ENCODE data around the gene RIF1. TPM values are rescaled to one million over a fixed set of nuclear protein-coding genes. Genes with fewer than 3 reads are reported as not detected.

Gene RIF1
- total RNA-seq, 1 experiment from 2014 or later: 123 TPM

- H2BK12ac ChIP-seq (ENCODE audit: insufficient read length, low read depth, low read length): no peak overlapping the region
- H3K79me1 ChIP-seq (ENCODE audit: insufficient read depth, low read depth, low read length, poor library complexity, severe bottlenecking): no peaks in the 10 kb centered on the region
- DNase-seq: no peak
- no peak overlapping the region for H3K23ac ChIP-seq (ENCODE audit: insufficient read length, low read depth, low read length)
- no peak overlapping the region for H3K18ac ChIP-seq (ENCODE audit: insufficient read length, low read depth, low read length)
- no peak overlapping the region for H4K8ac ChIP-seq (replicated peaks; ENCODE audit: insufficient read length, low read depth, low read length)
- no peak overlapping the region for H2AK5ac ChIP-seq (ENCODE audit: insufficient read length, low read length)
- no peak overlapping the region; a peak in 1 of 7 replicates for H3K27ac Mint-ChIP-seq
- no peaks in the 10 kb centered on the region for H3K23me2 ChIP-seq (ENCODE audit: insufficient read length, low read depth, low read length, poor library complexity, severe bottlenecking)
- H3K27me3 ChIP-seq (ENCODE audit: insufficient read depth, low read length): no peaks in the 10 kb centered on the region
- peaks cover 27% of the 10 kb centered on the region in 2 experiments for H3K4me1 Mint-ChIP-seq
- peaks cover 2% of the 10 kb centered on the region; the same call in 1 of the 2 replicates for H3K4me1 ChIP-seq (ENCODE audit: insufficient read depth, low read length)
- H3K4me3 Mint-ChIP-seq: no peak overlapping the region
- H4K91ac ChIP-seq (ENCODE audit: insufficient read length, low read depth, low read length): no peak overlapping the region
- no peak overlapping the region for H2BK120ac ChIP-seq (ENCODE audit: low read depth, low read length, poor library complexity, severe bottlenecking)
- H4K5ac ChIP-seq (ENCODE audit: insufficient read length, low read depth, low read length): no peak overlapping the region
- H3K9me3 ChIP-seq (ENCODE audit: control insufficient read depth, low read depth, low read length): no peaks in the 10 kb centered on the region
- no peaks in the 10 kb centered on the region for H3K27me3 Mint-ChIP-seq (ENCODE audit: low read depth)
- no peak overlapping the region for H2AFZ ChIP-seq (ENCODE audit: low read length)
- H3K9ac ChIP-seq (ENCODE audit: extremely low read depth, insufficient read length, low read length): no peak overlapping the region
- no peak for TF ChIP-seq CTCF (conservative IDR thresholded peaks at IDR 0.05)
- H3K79me2 ChIP-seq (ENCODE audit: insufficient read depth, low read length): no peaks in the 10 kb centered on the region
- H3K4ac ChIP-seq (ENCODE audit: low read depth, low read length): no peak overlapping the region
- no peak overlapping the region for H3T11ph ChIP-seq (ENCODE audit: low read length)
- no peak overlapping the region for H2BK20ac ChIP-seq (ENCODE audit: low read depth, low read length, poor library complexity, severe bottlenecking)
- H3K56ac ChIP-seq (ENCODE audit: insufficient read length, low read depth, low read length): no peak overlapping the region
- H4K20me1 ChIP-seq (ENCODE audit: control insufficient read depth, insufficient read depth, insufficient read length): no peaks in the 10 kb centered on the region
- no CpG with 5 or more reads among the region's 9 CpGs for WGBS (ENCODE audit: extremely low coverage, insufficient read length, low lambda C conversion rate)
- H3K36me3 Mint-ChIP-seq (ENCODE audit: insufficient read depth in 1 of 3, low read depth in 3 of 3): peaks cover 0 to 9% (median 0%) of the 10 kb centered on the region in 3 experiments; a peak in 2 of 7 replicates
- H3K14ac ChIP-seq (ENCODE audit: insufficient read depth, low read length): no peak overlapping the region
- H2BK5ac ChIP-seq (ENCODE audit: insufficient read length, low read length): no peak overlapping the region
- H3K27ac ChIP-seq (ENCODE audit: insufficient read length, low read depth, low read length): no peak overlapping the region
- no peaks in the 10 kb centered on the region for H3K9me3 Mint-ChIP-seq
- H3K4me2 ChIP-seq (ENCODE audit: insufficient read depth, insufficient read length, low read length): no peak overlapping the region
- H2BK15ac ChIP-seq (ENCODE audit: low read depth, low read length): no peak overlapping the region
These were observed 80.6 kb downstream of the RIF1 start for GRCh38 chr2:151490276-151490675.
